Measurements from ENCODE around the gene MS4A6E.
"Not testable (repeated sequence)": the region's sequence is repeated elsewhere in the genome, so short reads cannot be mapped to it uniquely, and the experiment has no call there.

Gene MS4A6E

DNA sequence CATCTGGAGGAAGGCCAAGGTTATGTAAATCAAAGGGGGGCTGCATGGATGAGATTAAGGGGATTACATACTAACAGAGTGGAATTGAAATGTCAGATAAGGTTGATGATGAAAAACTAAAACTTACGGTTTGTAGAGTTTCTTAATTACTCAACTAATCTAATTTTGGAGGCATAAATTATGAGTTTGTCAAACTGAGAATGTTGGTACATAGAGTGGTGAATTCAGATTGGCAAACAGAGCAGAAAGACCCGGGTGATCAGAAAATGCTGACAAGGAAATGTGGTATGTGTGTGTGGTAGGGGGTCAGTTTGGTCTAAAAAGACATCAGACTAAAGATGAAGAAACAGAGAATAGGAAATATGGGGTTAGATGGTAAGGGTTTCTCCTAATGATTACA, 11.0 kb downstream of the MS4A6E start:
- no peak for FAIRE-seq

DNA sequence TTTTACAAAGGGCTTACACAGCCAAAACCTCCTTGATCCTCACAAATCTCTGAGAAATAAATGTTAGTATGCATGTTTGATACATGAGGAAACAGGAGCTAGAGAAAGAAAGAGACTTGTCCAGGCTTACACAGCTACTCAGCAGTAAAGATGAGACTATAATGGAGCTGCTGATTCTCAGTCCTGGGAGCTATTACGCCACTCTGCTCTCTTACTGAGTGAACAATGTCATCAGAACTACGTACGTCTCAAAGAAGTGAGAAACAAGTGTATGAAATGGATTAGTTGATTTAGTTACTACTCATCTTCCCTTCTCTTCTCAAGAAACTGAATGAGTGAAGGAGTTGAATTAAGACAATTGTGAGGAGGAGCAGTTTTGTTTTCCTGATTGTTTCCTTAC, 12.3 kb downstream of the MS4A6E start:
- FAIRE-seq, result no peak

DNA sequence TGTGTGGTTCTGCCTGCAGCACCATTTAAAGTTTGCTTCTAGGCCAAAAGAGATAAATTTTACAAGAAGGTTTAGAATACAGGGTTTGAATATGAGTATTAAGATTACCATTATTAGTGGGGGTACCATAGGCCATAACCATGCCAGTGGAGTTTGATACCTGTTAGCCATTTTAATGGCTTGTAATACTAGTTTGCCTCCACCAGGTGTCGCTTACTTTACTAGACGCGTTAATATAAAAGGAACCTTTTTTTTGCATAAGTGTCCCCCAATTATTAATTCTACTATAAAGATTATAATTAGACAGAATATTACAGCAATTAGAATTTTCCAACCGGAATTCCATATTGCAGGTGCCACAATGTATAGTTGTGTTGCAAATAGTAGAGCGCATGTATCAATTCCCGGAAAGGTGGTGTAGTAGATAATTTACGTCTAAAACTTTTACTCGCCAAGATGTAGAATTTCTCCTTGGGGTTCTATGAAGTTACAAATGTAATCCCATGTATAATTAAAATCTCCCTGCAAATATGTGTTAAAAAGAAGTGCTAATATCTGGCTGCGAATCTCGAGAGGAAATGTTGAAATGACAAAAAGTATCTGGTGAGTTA, 16.1 kb downstream of the MS4A6E start:
- no peak for FAIRE-seq

- FAIRE-seq, result no peak
Observed at GRCh38 chr11:60344146-60344545, 17.1 kb downstream of the MS4A6E start.

DNA sequence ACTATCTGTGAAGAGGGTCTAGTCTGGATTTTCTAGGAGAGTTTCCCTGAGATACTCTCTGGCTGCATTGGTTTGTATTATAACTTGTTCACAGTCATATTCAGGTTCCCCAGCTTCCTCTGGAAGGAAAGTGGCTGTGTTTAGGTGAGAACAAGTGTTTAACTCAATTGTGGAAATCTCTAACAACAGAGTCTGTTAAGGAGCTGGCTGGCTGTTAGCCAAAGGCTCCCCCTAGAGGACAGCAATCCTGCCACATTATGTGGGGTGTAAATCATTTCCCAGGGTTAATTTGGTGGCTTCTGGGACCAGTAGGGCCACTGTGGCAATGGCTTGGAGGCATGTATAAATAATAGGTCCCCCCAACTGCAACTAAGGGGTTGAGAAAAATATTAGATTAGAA, 18.4 kb downstream of the MS4A6E start:
- no peak for FAIRE-seq

- FAIRE-seq, result no peak
Observed at GRCh38 chr11:60347084-60347797, 20.2 kb downstream of the MS4A6E start.

DNA sequence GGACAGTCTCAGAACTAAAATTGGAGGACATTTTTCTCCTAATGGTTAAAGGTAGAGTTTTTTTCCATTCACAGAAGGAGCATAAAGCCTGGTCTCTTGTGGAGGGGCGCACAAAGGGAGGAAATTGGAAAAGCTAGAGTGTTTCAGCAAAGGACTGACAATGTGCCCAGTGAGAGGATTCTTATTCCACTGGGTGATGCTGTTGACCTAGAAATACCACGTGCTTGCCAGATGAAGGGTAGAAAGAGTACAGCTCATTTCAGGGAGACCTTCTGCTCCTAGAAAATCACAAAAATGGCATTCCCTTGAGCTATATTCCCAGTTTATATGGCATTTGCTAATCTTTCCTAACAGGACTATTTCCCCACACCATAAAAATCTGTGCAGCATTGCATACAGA, 21.1 kb downstream of the MS4A6E start:
- FAIRE-seq, result no peak

GRCh38 chr11:60349990-60350389, 22.9 kb downstream of the MS4A6E start:
- no peak for FAIRE-seq

- FAIRE-seq, result no peak
Observed at GRCh38 chr11:60357771-60358170, 30.7 kb downstream of the MS4A6E start.

DNA sequence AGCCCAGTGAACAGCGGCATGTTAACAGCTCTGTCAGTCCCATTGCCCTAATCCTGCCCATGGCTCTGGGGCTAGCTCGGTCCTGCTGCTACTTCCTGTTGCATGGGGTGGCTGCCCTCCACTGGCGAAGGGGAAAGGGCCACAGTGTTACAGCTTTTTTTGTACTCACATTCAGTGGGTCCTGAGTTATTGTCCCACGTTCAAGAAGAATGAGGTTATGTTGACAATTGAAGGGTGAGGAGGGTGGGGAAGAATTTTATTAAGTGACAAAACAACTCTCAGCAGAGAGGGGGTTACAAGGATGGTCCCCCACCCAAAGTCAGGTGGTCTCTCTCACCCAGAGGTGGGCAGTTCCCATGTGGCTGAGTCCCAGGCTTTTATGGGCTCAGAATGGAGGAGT, 33.6 kb downstream of the MS4A6E start:
- FAIRE-seq, result no peak

DNA sequence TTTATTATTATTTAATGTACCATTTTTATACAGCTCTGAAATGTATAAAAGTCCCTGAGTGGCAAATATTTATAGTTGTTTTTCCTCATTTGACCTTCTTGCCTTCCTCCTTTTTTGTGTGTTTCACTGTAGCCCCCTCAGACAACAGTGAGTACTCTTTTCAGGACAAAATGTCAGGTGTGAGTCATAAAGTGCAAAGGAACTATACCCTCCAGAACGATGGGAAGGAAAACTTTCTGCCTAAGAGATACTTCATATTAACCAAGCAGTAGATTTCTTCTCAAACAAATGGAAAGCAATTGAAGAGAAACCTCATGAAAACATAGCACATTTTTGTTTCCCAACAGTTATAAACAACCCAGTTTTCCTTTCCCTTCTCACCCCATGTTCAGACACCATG, 35.2 kb downstream of the MS4A6E start:
- FAIRE-seq, result no peak

GRCh38 chr11:60363542-60364470, 36.8 kb downstream of the MS4A6E start:
- peak; percentile 21 for FAIRE-seq

GRCh38 chr11:60366262-60366904, 39.3 kb downstream of the MS4A6E start:
- FAIRE-seq, result not testable (repeated sequence)

- FAIRE-seq, result no peak
Observed at GRCh38 chr11:60367009-60367408, 40.0 kb downstream of the MS4A6E start.

GRCh38 chr11:60367896-60368295, 40.8 kb downstream of the MS4A6E start:
- FAIRE-seq, result no peak

DNA sequence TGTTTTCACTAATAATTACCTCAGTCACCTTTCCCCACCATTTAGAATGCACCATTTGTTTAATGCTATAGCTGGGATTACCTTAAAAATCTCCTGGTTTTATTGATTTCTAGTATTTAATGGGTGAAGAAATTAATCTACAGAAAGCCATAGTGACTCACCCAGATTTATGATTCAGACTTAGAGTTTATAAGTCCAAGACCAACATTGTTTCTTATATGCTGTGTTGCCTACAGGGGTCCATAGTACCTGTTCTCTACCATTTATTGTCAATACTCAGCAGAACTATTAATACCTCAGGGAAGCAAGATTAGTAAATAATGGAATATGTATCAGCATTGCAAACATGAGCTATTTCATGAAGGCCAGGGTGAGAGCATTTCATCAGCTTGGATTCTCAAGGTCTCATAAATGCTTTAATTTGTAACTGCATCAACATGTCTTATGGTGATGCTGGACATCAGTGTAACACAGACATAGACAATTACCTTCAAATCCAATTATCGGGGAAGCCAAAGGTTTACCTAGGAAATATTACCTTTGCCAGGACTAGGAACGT, 43.3 kb downstream of the MS4A6E start:
- no peak for FAIRE-seq

DNA sequence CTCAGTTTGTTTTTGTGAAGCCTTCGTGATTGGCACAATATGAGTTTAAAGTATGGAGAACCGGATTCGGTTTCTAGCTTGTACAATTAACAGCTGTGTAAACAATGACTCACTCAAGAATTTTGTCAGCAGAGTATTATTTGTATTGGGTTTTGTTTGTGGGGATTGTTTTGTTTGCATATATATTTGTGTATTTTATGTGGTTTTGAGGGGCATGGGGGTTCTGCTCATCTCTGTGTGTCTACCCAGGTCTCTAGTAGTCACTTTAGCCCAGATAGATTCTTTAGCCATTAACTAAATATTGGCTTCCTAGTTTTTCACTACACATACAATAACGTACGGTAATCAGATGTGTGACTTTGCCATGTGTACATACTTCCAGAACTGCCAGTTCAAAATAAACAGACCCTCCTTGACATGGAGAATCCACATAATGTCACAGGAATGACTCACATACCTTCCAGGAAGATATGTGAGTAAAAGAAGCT, 43.8 kb downstream of the MS4A6E start:
- no peak for FAIRE-seq

DNA sequence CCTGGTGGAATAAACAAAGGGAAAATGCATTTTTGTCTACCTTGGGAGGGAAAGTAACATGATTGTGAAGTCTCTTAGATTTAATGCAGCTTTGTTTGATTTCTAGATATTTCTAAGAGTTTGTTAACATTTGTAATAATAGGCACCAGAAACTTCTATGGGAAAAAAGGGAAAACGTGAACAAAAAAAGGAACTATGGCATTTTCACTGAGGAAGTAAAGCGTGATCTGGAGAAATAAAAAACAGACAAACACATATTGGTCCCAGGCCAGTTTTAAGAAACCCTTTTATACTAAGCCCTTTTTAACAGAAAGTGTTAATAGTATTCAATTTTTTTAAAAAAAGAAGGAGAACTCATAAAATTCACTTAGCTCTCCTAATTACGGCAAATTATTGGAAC, 44.3 kb downstream of the MS4A6E start:
- FAIRE-seq, result no peak

GRCh38 chr11:60371854-60372253, 44.8 kb downstream of the MS4A6E start:
- no peak for FAIRE-seq

DNA sequence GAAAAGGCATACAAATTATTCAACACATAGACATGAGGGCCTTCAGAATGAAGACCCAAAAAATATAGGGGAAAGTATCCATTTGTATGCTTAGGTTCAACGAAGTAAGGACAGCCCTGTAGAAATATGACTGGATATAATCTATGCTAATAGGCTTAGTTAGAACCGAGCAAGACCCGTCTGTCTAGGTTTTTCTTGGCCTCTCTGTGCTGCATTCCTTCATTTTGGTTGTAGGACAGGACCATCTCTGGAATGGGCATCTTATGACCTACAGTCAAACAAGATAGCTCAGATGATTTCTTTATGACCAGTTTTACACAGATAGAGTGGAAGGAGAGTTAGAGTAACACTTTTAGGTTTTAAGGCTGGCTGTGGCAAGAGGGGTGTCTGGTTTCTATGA, 45.7 kb downstream of the MS4A6E start:
- no peak for FAIRE-seq

- FAIRE-seq, result no peak
Observed at GRCh38 chr11:60375316-60375715, 48.3 kb downstream of the MS4A6E start.

DNA sequence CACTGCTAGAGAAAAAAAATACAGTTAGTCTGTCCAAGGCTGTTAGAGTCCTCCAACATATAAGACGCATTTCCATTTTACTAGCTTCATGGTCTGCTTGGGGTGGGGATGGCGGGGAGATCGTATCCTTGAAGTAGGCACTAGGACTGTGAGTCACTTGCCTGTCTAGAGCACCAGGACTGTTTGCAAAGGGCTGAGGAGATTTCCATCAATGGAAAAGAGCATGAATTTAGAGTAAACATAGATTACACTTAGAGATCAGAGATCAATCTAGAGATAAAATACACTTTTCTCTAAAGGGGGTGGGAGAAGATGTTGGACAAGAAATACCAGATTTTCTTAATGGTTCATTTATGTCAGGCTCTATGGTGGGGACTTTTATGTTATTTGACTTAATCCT, 49.5 kb downstream of the MS4A6E start:
- FAIRE-seq, result no peak
